Suprapubic skin (tissue), 4 donors: ENCODE data around the gene COL18A1. TPM values are rescaled to one million over a fixed set of nuclear protein-coding genes. Genes with fewer than 3 reads are reported as not detected.

Experiments used
- DNase-seq, 2 donors: peaks; one replicate each; pipeline ENCODE4 v3.0.0-alpha.2; 2019; ENCODE audit warnings: low spot score in 2 of 2
- H3K27ac ChIP-seq: fragments of 200-600 bp; sonication (generic); one replicate; pipeline ENCODE4 v1.5.1; 2019
- H3K27me3 ChIP-seq: fragments of 200-600 bp; sonication (generic); one replicate; pipeline ENCODE4 v1.5.1; 2019
- H3K36me3 ChIP-seq: fragments of 200-600 bp; sonication (generic); one replicate; pipeline ENCODE4 v1.5.1; 2019
- H3K4me1 ChIP-seq: fragments of 200-600 bp; sonication (generic); one replicate; pipeline ENCODE4 v1.5.1; 2019
- H3K4me3 ChIP-seq: fragments of 200-600 bp; sonication (generic); one replicate; pipeline ENCODE4 v1.5.1; 2019; ENCODE audit warnings: mild to moderate bottlenecking
- H3K9me3 ChIP-seq: fragments of 200-600 bp; sonication (generic); one replicate; pipeline ENCODE4 v1.5.1; 2019
- EP300 ChIP-seq: sonication (generic); formaldehyde crosslinking; IDR thresholded peaks from one replicate; pipeline ENCODE4 v1.6.1; 2017; ENCODE audit warnings: antibody characterized with exemption
- POLR2A ChIP-seq, 2 donors: fragments of 450-650 bp; IDR thresholded peaks; one replicate each; pipeline ENCODE4 v1.6.1; 2017; ENCODE audit warnings: antibody characterized with exemption in 2 of 2, mild to moderate bottlenecking in 2 of 2, moderate library complexity in 2 of 2
- POLR2AphosphoS5 ChIP-seq, 3 donors: sonication (generic); formaldehyde crosslinking; IDR thresholded peaks; one replicate each; pipeline ENCODE4 v1.6.1; 2017; ENCODE audit warnings: antibody characterized with exemption in 3 of 3
- WGBS: methylation state at CpG from one replicate; pipeline ENCODE4 v1.1.5; 2018; 5-methylcytosine and 5-hydroxymethylcytosine counted together
- total RNA-seq, 4 donors: library from RNA; depleted of rRNA; stranded (reverse); fragments of >200 nt; gene quantifications; one replicate each; pipeline ENCODE4 v1.1.0, GENCODE V29; 2016
- TF ChIP-seq, protein P1 (sequence below), 2 donors: fragments of 200-600 bp in 1 of 2; fragments of 450-650 bp in 1 of 2; sonication (generic) in 1 of 2; IDR thresholded peaks; one replicate each; pipeline ENCODE4 v1.5.1; 2016 to 2019; ENCODE audit warnings: antibody characterized with exemption in 2 of 2, mild to moderate bottlenecking in 1 of 2, moderate library complexity in 1 of 2

Gene COL18A1
- total RNA-seq, 4 donors from 2014 or later, result 71.9 to 157 (median 101) TPM

DNA sequence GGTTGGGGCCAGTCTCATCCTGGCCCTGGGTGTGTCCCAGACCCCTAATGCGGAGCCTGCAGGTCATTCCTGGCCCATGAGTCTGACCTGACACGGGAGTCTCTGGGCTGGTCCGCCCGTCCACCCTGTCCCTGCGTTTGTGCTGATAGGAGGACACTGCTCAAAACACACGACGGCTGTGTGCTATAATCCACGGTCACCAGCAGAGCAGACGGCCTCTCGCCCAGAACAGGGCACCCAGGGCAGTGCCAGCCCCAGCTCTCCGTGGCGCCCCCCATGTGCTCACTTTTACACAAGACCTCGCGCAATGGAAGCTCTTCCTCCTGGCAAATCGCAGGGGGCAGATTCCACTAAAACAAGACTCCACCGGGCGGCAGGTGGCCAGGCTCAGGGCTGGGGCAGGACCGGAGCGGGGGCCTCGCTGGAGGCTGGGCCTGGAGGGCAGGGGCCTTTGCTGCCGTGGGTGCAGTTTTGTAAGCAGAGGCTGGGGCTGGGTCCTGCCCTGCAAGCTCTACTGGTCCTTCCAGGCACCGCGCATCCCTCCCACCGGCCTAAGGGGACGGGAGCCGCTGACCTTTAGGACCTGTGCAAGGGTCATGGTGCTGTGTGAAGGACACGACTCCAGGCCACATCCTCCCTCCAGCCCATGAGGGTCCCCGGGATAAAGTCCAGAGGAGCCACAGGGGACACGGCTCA is 147.9 kb downstream of the COL18A1 start:
- Histone ChIP-seq H3K4me1 (peaks cover 20% of the 10 kb centered on the region), H3K27me3 (peaks cover 11% of the 10 kb centered on the region), H3K4me3 (no peak overlapping the region), H3K36me3 (no peaks in the 10 kb centered on the region), H3K27ac (no peak overlapping the region), H3K9me3 (no peaks in the 10 kb centered on the region)
- DNase-seq, result peak; percentile 58 to 77
- WGBS, result 76% methylated on average over 9 of the region's 29 CpGs
- no peak for TF ChIP-seq POLR2A (IDR thresholded peaks at IDR 0.05)
- TF ChIP-seq, protein P1, sequence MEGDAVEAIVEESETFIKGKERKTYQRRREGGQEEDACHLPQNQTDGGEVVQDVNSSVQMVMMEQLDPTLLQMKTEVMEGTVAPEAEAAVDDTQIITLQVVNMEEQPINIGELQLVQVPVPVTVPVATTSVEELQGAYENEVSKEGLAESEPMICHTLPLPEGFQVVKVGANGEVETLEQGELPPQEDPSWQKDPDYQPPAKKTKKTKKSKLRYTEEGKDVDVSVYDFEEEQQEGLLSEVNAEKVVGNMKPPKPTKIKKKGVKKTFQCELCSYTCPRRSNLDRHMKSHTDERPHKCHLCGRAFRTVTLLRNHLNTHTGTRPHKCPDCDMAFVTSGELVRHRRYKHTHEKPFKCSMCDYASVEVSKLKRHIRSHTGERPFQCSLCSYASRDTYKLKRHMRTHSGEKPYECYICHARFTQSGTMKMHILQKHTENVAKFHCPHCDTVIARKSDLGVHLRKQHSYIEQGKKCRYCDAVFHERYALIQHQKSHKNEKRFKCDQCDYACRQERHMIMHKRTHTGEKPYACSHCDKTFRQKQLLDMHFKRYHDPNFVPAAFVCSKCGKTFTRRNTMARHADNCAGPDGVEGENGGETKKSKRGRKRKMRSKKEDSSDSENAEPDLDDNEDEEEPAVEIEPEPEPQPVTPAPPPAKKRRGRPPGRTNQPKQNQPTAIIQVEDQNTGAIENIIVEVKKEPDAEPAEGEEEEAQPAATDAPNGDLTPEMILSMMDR (IDR thresholded peaks at IDR 0.05), result no peak
- no peak for TF ChIP-seq POLR2AphosphoS5 (IDR thresholded peaks at IDR 0.05)
- no peak for TF ChIP-seq EP300

GRCh38 chr21:45554477-45555175 is 149.7 kb downstream of the COL18A1 start:
- H3K27ac ChIP-seq, result no peak overlapping the region
- H3K27me3 ChIP-seq, result peaks cover 11% of the 10 kb centered on the region
- no peaks in the 10 kb centered on the region for H3K9me3 ChIP-seq
- peaks cover 20% of the 10 kb centered on the region for H3K4me1 ChIP-seq
- no peaks in the 10 kb centered on the region for H3K36me3 ChIP-seq
- no peak for TF ChIP-seq POLR2AphosphoS5 (IDR thresholded peaks at IDR 0.05)
- TF ChIP-seq POLR2A (IDR thresholded peaks at IDR 0.05), result no peak
- no peak for TF ChIP-seq EP300
- TF ChIP-seq, protein P1 (IDR thresholded peaks at IDR 0.05), result peak; percentile 80 to 82
- H3K4me3 ChIP-seq, result peak overlapping the region; percentile 56
- WGBS, result 1% methylated on average over 22 of the region's 53 CpGs
- DNase-seq, result peak; percentile 77 to 84

- no peak for DNase-seq
- H3K36me3 ChIP-seq, result no peaks in the 10 kb centered on the region
- WGBS, result no CpG with 5 or more reads among the region's 34 CpGs
- H3K4me1 ChIP-seq, result peaks cover 20% of the 10 kb centered on the region
- H3K27me3 ChIP-seq, result peaks cover 16% of the 10 kb centered on the region
- no peak overlapping the region for H3K27ac ChIP-seq
- H3K9me3 ChIP-seq, result no peaks in the 10 kb centered on the region
- TF ChIP-seq, protein P1 (IDR thresholded peaks at IDR 0.05), result no peak
- no peak for TF ChIP-seq POLR2AphosphoS5 (IDR thresholded peaks at IDR 0.05)
- TF ChIP-seq EP300, result no peak
- TF ChIP-seq POLR2A (IDR thresholded peaks at IDR 0.05), result no peak
- peak overlapping the region; percentile 46 for H3K4me3 ChIP-seq
Observed at GRCh38 chr21:45555251-45555556, 150.2 kb downstream of the COL18A1 start.

DNA sequence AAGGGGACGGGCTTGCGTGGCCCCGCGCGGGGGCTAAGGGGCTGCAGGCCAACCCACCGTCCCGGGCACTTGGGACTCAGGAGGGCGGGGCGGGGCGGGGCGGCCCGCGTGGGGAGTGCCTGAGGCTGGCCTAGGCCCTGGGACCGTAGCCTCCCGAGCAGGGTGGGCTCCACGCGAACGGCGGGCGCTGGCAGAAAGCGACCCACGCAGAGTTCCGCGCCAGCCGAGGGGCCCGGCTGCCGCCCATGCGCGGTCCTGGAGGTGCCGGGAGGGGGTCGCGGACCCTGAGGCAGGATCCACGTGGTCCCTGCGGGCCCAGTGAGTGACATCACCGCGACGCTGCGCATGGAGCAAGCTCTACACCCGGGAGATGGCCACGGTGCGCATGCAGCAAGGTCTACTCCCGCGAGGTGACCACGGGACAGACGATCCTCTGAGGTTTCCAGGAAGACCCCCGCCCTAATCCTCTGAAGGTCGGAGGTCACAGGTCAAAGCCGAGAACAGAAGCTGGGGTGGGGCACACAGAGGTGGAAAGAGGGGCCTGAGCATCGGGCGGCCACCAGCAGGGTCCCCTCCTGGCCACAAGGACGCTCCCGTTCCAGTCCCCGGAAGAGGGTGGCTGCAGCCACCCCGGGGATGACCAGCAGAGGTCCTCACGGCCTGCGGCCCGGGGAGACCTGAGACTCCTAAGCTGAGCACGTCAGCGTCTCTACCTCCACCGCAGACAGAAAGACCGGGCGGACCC is 150.8 kb downstream of the COL18A1 start:
- WGBS, result 10% methylated on average over 6 of the region's 62 CpGs
- Histone ChIP-seq H3K9me3 (no peaks in the 10 kb centered on the region), H3K4me3 (peak overlapping the region; percentile 46), H3K36me3 (no peaks in the 10 kb centered on the region), H3K4me1 (peaks cover 16% of the 10 kb centered on the region), H3K27ac (peak overlapping the region; percentile 57), H3K27me3 (peaks cover 18% of the 10 kb centered on the region)
- DNase-seq, result peak; percentile 86 to 90
- TF ChIP-seq, protein P1 (IDR thresholded peaks at IDR 0.05), result peak; percentile 45 to 61
- no peak for TF ChIP-seq POLR2AphosphoS5 (IDR thresholded peaks at IDR 0.05)

GRCh38 chr21:45556302-45556644 is 151.3 kb downstream of the COL18A1 start:
- Histone ChIP-seq H3K4me3 (peak overlapping the region; percentile 46), H3K4me1 (peaks cover 16% of the 10 kb centered on the region), H3K27ac (no peak overlapping the region), H3K27me3 (peaks cover 18% of the 10 kb centered on the region), H3K36me3 (no peaks in the 10 kb centered on the region), H3K9me3 (no peaks in the 10 kb centered on the region)
- DNase-seq, result no peak
- no peak for TF ChIP-seq POLR2A (IDR thresholded peaks at IDR 0.05)
- TF ChIP-seq POLR2AphosphoS5 (IDR thresholded peaks at IDR 0.05), result no peak
- no peak for TF ChIP-seq EP300
- TF ChIP-seq, protein P1 (IDR thresholded peaks at IDR 0.05), result no peak
- 47% methylated on average over 12 of the region's 12 CpGs for WGBS
